Naive B cell (primary cell): Measurements from ENCODE around the gene TWF2. TPM values are rescaled to one million over a fixed set of nuclear protein-coding genes. Genes with fewer than 3 reads are reported as not detected.
A peak's percentile ranks its signal among the peaks of the same experiment; 100 is the strongest.

ENCODE experiments used
- ATAC-seq, 2 donors: fragments of 150-1000 bp; cut with Tn5 transposase; 2 replicates each; pipeline ENCODE4 v1.10.0; 2021; ENCODE audit warnings: low read depth in 2 of 2, mild to moderate bottlenecking in 2 of 2, moderate library complexity in 2 of 2
- DNase-seq: peaks from one replicate; pipeline ENCODE4 v3.0.0; 2022
- H3K27ac Mint-ChIP-seq, 6 donors: one replicate each; pipeline ENCODE4 v1.8.0; 2020 to 2022; ENCODE audit warnings: mild to moderate bottlenecking in 6 of 6, mixed read lengths in 6 of 6, moderate library complexity in 5 of 6, inconsistent platforms in 2 of 6
- H3K27me3 Mint-ChIP-seq, 3 donors: one replicate each; pipeline ENCODE4 v1.8.0; 2021 to 2022; ENCODE audit warnings: mixed read lengths in 3 of 3, mild to moderate bottlenecking in 1 of 3
- H3K36me3 Mint-ChIP-seq, 2 donors: one replicate each; pipeline ENCODE4 v1.8.0; 2020 to 2022; ENCODE audit warnings: mixed read lengths in 2 of 2, inconsistent platforms in 1 of 2, mild to moderate bottlenecking in 1 of 2
- H3K4me1 Mint-ChIP-seq, 3 donors: one replicate each; pipeline ENCODE4 v1.8.0; 2020 to 2022; ENCODE audit warnings: mixed read lengths in 3 of 3, inconsistent platforms in 1 of 3, mild to moderate bottlenecking in 1 of 3, moderate library complexity in 1 of 3
- H3K4me3 Mint-ChIP-seq, 8 donors: one replicate each; pipeline ENCODE4 v1.8.0; 2020 to 2022; ENCODE audit warnings: mild to moderate bottlenecking in 8 of 8, mixed read lengths in 8 of 8, moderate library complexity in 8 of 8, inconsistent platforms in 2 of 8
- H3K9me3 Mint-ChIP-seq, 7 donors: one replicate each; pipeline ENCODE4 v1.8.0; 2020 to 2022; ENCODE audit warnings: mixed read lengths in 7 of 7, mild to moderate bottlenecking in 5 of 7, inconsistent platforms in 2 of 7, moderate library complexity in 1 of 7
- polyA plus RNA-seq, 6 donors: library from polyadenylated mRNA; unstranded; fragments of 300-500 nt; fragmentation: Illumina TruSeq; gene quantifications; one replicate each; pipeline ENCODE4 v1.2.3, GENCODE V29; 2021; ENCODE audit warnings: low read depth in 6 of 6

TWF2 gene
- polyA plus RNA-seq, 6 donors from 2014 or later = 48.5 to 90.8 (median 75.4) TPM

GRCh38 chr3:52240886-52241370 is 2.0 kb upstream of the TWF2 start:
- Mint-ChIP-seq H3K9me3 (no peaks in the 10 kb centered on the region), H3K4me3 (peak overlapping the region in 6 of 8 donors; percentile 9 to 98 (median 85)), H3K27ac (peak overlapping the region in 3 of 6 donors; percentile 34 to 81 (median 34)), H3K36me3 (no peaks in the 10 kb centered on the region), H3K4me1 (peaks cover 37 to 63% (median 62%) of the 10 kb centered on the region in 3 donors), H3K27me3 (no peaks in the 10 kb centered on the region)
- ATAC-seq = no peak
- no peak for DNase-seq

GRCh38 chr3:52240059-52240885 is 1.3 kb upstream of the TWF2 start:
- no peaks in the 10 kb centered on the region for H3K27me3 Mint-ChIP-seq
- H3K9me3 Mint-ChIP-seq = no peaks in the 10 kb centered on the region
- H3K4me3 Mint-ChIP-seq = peak overlapping the region; percentile 86 to 98 (median 95)
- ATAC-seq = no peak
- peak overlapping the region; percentile 37 to 88 (median 66) for H3K27ac Mint-ChIP-seq
- no peak for DNase-seq
- no peaks in the 10 kb centered on the region for H3K36me3 Mint-ChIP-seq
- H3K4me1 Mint-ChIP-seq = peaks cover 41 to 68% (median 61%) of the 10 kb centered on the region in 3 donors

- ATAC-seq (no peak), DNase-seq (no peak)
- peaks cover 31 to 51% (median 48%) of the 10 kb centered on the region in 3 donors for H3K4me1 Mint-ChIP-seq
- no peaks in the 10 kb centered on the region for H3K36me3 Mint-ChIP-seq
- H3K4me3 Mint-ChIP-seq = peak overlapping the region; percentile 94 to 98 (median 96)
- H3K27me3 Mint-ChIP-seq = no peaks in the 10 kb centered on the region
- peak overlapping the region; percentile 18 to 96 (median 91) for H3K27ac Mint-ChIP-seq
- H3K9me3 Mint-ChIP-seq = no peaks in the 10 kb centered on the region
Observed at GRCh38 chr3:52238193-52238760, 681 bp downstream of the TWF2 start.

GRCh38 chr3:52237657-52238172 is 1.2 kb downstream of the TWF2 start:
- DNase-seq (no peak), ATAC-seq (no peak)
- peak overlapping the region in 1 of 6 donors; percentile 96 for H3K27ac Mint-ChIP-seq
- H3K4me1 Mint-ChIP-seq = peaks cover 30 to 50% (median 44%) of the 10 kb centered on the region in 3 donors
- H3K27me3 Mint-ChIP-seq = no peaks in the 10 kb centered on the region
- peak overlapping the region; percentile 32 to 98 (median 95) for H3K4me3 Mint-ChIP-seq
- H3K36me3 Mint-ChIP-seq = no peaks in the 10 kb centered on the region
- no peaks in the 10 kb centered on the region for H3K9me3 Mint-ChIP-seq

- no peaks in the 10 kb centered on the region for H3K36me3 Mint-ChIP-seq
- H3K9me3 Mint-ChIP-seq = no peaks in the 10 kb centered on the region
- ATAC-seq = no peak
- no peaks in the 10 kb centered on the region for H3K27me3 Mint-ChIP-seq
- H3K27ac Mint-ChIP-seq = no peak overlapping the region
- peaks cover 34 to 55% (median 47%) of the 10 kb centered on the region in 3 donors for H3K4me1 Mint-ChIP-seq
- no peak for DNase-seq
- peak overlapping the region; percentile 32 to 97 (median 90) for H3K4me3 Mint-ChIP-seq
Observed at GRCh38 chr3:52237006-52237656, 1.8 kb downstream of the TWF2 start.

- ATAC-seq (no peak), DNase-seq (no peak)
- H3K36me3 Mint-ChIP-seq = no peaks in the 10 kb centered on the region
- H3K4me1 Mint-ChIP-seq = peaks cover 38 to 62% (median 52%) of the 10 kb centered on the region in 3 donors
- H3K27me3 Mint-ChIP-seq = no peaks in the 10 kb centered on the region
- peak overlapping the region in 6 of 8 donors; percentile 9 to 97 (median 53) for H3K4me3 Mint-ChIP-seq
- peak overlapping the region in 3 of 6 donors; percentile 32 to 72 (median 47) for H3K27ac Mint-ChIP-seq
- H3K9me3 Mint-ChIP-seq = no peaks in the 10 kb centered on the region
Observed at GRCh38 chr3:52236424-52236886, 2.5 kb downstream of the TWF2 start.

GRCh38 chr3:52234516-52235447 is 4.2 kb downstream of the TWF2 start:
- peak overlapping the region in 2 of 8 donors; percentile 31 to 59 for H3K4me3 Mint-ChIP-seq
- no peaks in the 10 kb centered on the region for H3K9me3 Mint-ChIP-seq
- H3K4me1 Mint-ChIP-seq = peaks cover 41 to 58% (median 49%) of the 10 kb centered on the region in 3 donors
- DNase-seq (no peak), ATAC-seq (no peak)
- H3K27ac Mint-ChIP-seq = no peak overlapping the region
- no peaks in the 10 kb centered on the region for H3K36me3 Mint-ChIP-seq
- H3K27me3 Mint-ChIP-seq = no peaks in the 10 kb centered on the region

GRCh38 chr3:52233968-52234367 is 5.0 kb downstream of the TWF2 start:
- Mint-ChIP-seq H3K9me3 (no peaks in the 10 kb centered on the region), H3K27ac (no peak overlapping the region), H3K4me1 (peaks cover 36 to 52% (median 49%) of the 10 kb centered on the region in 3 donors), H3K27me3 (no peaks in the 10 kb centered on the region), H3K36me3 (no peaks in the 10 kb centered on the region), H3K4me3 (no peak overlapping the region)
- DNase-seq (no peak), ATAC-seq (no peak)

GRCh38 chr3:52233108-52233591 is 5.8 kb downstream of the TWF2 start:
- DNase-seq = no peak
- Mint-ChIP-seq H3K9me3 (no peaks in the 10 kb centered on the region), H3K27me3 (no peaks in the 10 kb centered on the region), H3K36me3 (no peaks in the 10 kb centered on the region), H3K4me3 (peak overlapping the region in 1 of 8 donors; percentile 62), H3K4me1 (peaks cover 30 to 47% (median 43%) of the 10 kb centered on the region in 3 donors), H3K27ac (peak overlapping the region in 1 of 6 donors; percentile 52)
- ATAC-seq = no peak

GRCh38 chr3:52232279-52233107 is 6.5 kb downstream of the TWF2 start:
- no peaks in the 10 kb centered on the region for H3K9me3 Mint-ChIP-seq
- DNase-seq = no peak
- H3K27ac Mint-ChIP-seq = peak overlapping the region in 3 of 6 donors; percentile 44 to 60 (median 52)
- H3K4me1 Mint-ChIP-seq = peaks cover 30 to 44% (median 42%) of the 10 kb centered on the region in 3 donors
- H3K36me3 Mint-ChIP-seq = no peaks in the 10 kb centered on the region
- no peak for ATAC-seq
- peak overlapping the region in 3 of 8 donors; percentile 9 to 69 (median 33) for H3K4me3 Mint-ChIP-seq
- H3K27me3 Mint-ChIP-seq = no peaks in the 10 kb centered on the region

GRCh38 chr3:52231502-52232278 is 7.3 kb downstream of the TWF2 start:
- Mint-ChIP-seq H3K9me3 (no peaks in the 10 kb centered on the region), H3K27ac (peak overlapping the region in 3 of 6 donors; percentile 61 to 86 (median 66)), H3K4me3 (peak overlapping the region in 4 of 8 donors; percentile 12 to 84 (median 50)), H3K27me3 (no peaks in the 10 kb centered on the region), H3K4me1 (peaks cover 33 to 44% (median 44%) of the 10 kb centered on the region in 3 donors), H3K36me3 (no peaks in the 10 kb centered on the region)
- peak; percentile 85 for DNase-seq
- ATAC-seq = peak; percentile 94 to 95
